GM19372 (cell line): ENCODE measurements around the gene LCN12.

Experiments
- ATAC-seq: cut with Tn5 transposase; IDR thresholded peaks from one replicate; pipeline ENCODE4 v1.9.1; 2021; ENCODE audit warnings: mild to moderate bottlenecking, low read depth, moderate library complexity; ENCODE audit not compliant: unreplicated experiment

LCN12 gene, protein sequence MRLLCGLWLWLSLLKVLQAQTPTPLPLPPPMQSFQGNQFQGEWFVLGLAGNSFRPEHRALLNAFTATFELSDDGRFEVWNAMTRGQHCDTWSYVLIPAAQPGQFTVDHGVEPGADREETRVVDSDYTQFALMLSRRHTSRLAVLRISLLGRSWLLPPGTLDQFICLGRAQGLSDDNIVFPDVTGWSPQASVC

GRCh38 chr9:136951541-136952320 lies at the start of gene LCN12:
LCN12 (plus strand) TSS chr9:136952273; CDS start chr9:136952328, 55 bp downstream.
- no peak for ATAC-seq

DNA sequence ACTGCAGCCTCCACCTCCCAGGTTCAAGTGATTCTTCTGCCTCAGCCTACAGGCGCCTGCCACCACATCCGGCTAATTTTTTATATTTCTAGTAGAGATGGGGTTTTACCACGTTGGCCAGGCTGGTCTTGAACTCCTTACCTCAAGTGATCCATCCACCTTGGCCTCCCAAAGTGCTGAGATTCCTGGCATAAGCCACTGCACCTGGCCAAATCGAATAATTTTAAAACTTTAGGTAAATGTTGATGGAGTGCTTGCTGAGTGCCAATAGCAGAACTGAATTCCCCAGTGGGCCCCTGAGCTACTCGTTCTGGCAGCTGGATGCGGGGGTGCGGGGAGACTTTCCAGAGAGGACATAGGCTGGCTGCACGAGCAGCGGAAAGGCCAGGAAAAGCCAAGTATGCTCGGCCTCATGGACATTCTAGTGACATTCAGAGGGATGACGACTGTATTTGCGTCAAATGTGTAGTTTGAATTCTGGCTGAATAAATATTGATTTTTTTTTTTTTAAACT lies 49.0 kb upstream of the LCN12 start:
- no peak for ATAC-seq

GRCh38 chr9:136906266-136906665 lies 45.8 kb upstream of the LCN12 start:
- no peak for ATAC-seq

GRCh38 chr9:136907011-136907914 lies 44.8 kb upstream of the LCN12 start:
- ATAC-seq, result no peak

DNA sequence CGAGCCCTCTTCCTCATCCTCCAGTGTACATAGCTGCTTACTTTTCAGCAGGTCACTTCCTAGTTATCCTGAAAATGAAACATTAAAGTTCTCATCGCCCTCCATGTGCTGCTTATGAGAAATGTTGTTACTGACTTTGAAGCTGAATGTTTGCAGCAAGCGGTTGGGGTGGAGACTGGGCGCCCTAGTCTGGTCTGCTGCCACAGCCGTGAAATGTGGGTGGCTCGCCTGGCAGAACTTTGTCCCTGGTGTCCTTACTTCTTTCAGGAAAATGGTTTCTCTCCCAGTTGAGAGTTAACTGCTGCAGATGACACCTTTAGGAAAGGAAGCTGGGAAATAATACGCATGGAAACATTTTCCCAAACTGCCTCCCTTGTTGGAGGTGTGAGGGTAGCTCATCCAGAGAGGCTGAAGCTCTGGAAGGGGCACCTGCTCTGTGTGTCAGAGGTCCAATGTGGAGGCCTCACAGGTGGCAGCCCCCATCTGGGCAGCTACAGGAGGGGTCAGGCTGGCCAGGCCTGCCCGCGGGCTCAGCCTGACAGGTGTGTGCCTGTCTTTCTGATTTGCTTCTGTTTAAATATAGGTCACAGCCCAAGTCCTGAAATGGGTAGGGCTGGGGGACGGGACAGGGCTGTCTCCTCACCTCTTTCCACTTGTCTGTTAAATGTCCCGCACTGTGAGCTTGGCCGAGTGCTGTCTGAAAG lies 41.7 kb upstream of the LCN12 start:
- no peak for ATAC-seq

DNA sequence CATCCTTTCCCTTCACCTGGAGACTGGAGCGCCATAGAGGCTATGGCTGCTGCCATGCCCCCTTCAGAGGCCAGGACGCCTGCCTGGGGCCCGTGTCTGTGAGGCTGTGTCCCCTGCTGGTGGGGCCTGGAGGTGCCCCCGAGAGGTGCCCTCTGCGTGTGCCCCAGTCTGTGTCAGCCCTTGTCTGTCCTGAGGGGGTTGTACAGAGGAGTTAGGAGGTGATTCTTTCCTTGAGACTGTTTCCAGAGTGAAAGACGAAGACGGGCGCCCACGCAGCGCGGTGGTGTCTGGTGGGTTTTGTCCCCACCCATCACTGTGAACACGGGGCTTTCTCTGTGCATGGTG lies 41.2 kb upstream of the LCN12 start:
- ATAC-seq, result no peak

- no peak for ATAC-seq
Observed at GRCh38 chr9:136913701-136914438, 38.2 kb upstream of the LCN12 start.

DNA sequence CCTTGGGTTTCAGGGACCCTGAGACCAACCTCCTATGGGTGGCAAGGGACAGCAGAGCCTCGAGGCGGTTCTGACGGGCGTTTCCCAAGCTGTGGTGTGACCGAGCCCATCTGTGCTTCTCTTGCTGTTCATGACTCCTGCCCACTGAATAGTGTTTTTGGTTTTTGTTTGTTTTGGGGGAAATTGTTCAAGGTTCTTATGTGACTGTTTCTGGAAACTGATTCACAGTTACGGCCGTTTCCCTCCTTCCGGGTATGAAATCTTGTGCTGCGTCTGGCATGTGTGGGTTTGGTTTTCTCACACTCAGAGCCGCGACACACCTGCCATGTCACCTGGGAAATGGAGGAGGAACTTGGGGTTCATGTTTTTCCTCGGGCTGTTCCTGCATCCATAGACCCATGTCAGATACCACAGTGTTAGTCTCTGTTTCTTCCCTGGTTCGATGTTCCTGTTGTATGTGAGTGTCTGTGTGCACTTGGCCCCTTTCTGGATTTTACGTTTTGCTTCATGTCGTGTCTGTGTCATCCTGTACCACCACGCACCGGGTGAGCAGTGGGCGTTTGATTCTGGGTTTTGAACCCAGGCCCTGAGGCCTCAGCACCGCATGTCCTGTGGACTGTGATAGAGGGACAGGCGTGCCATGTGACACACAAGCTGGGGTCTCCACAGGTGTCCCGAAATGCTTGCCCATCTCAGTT lies 36.3 kb upstream of the LCN12 start:
- ATAC-seq, result no peak

DNA sequence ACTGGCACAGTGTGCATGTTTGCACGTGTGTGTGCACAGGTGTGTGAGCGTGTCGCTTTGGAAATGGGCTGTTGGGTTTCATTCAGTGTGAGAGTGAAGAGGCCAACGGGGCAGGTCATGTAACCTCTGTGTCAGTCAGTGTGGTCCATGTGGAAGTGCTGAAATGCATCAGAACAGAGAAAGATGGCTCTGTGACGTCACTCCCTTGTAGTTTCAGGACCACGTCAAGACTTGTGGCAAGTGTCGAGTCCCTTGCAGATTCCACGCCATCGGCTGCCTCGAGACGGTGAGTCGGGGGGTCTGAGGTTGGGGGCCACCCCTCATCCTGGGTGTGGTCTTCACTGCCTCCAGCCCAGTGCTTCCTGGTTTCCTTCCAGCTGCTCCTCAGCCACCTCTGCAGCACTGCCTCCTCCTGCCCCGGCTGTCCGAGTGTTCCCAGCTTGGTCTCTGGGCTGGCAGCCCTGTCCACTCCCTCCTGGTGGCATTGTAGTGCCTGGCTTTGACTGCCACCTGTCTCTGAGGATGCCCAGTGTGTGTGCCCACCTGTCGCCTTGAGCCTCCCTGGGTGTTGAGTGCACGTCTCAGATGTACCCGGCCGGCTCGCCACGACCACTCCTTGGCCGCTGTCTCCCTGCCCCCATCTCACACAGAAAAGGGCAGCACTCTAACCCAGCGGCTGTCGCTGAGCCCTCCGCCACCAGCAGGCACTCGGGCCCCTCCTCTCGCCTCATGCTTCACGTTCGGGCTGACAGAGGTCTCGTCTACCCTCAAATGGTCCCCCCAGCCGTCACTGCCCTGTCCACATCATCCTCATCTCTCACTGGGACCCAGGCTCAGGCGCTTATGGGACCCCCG lies 35.5 kb upstream of the LCN12 start:
- no peak for ATAC-seq

- no peak for ATAC-seq
Observed at GRCh38 chr9:136917902-136918301, 34.2 kb upstream of the LCN12 start.

DNA sequence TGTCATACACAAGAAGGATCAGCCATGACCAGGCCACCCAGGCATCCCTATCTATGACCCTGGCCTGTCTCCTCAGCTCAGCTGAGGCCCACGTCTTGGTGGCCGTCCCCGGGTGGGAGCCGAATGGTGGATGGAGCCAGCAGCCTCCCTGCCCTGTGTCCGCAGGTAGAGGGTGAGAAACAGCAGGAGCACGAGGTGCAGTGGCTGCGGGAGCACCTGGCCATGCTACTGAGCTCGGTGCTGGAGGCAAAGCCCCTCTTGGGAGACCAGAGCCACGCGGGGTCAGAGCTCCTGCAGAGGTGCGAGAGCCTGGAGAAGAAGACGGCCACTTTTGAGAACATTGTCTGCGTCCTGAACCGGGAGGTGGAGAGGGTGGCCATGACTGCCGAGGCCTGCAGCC lies 32.0 kb upstream of the LCN12 start:
- no peak for ATAC-seq

GRCh38 chr9:136920734-136921231 lies 31.3 kb upstream of the LCN12 start:
- no peak for ATAC-seq

GRCh38 chr9:136921307-136921706 lies 30.8 kb upstream of the LCN12 start:
- ATAC-seq, result no peak

GRCh38 chr9:136921718-136922117 lies 30.4 kb upstream of the LCN12 start:
- no peak for ATAC-seq

DNA sequence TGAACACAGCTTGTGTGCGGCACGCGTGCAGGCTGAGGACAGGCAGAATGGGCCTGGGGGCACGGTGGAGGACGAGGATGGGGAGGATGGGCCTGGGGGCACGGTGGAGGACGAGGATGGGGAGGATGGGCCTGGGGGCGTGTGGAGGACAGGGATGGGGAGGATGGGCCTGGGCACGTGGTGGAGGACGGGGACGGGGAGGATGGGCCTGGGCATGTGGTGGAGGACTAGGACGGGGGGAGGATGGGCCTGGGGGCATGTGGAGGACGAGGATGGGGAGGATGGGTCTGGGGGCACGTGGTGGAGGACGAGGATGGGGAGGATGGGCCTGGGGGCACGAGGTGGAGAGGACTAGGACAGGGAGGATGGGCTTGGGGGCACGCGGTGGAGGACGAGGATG lies 29.5 kb upstream of the LCN12 start:
- no peak for ATAC-seq

DNA sequence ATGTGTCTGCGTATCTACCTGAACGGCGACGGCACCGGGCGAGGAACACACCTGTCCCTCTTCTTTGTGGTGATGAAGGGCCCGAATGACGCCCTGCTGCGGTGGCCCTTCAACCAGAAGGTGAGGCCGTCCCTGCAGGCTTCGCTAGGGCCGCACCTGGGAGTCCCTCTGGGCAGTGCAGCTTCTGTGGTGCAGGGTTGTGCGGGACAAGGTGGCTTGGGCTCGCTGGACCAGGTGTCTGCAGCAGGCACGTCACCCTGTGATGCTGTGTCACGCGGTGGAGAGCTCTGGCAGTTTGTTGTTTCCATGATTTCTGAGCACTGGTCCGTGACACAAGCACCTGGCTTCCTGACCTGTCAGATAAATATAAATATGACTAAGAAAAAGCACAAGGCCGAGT lies 28.2 kb upstream of the LCN12 start:
- ATAC-seq, result no peak

- no peak for ATAC-seq
Observed at GRCh38 chr9:136925414-136926153, 26.5 kb upstream of the LCN12 start.
